ENCODE results near the gene OR52E8. TPM values are rescaled to one million over a fixed set of nuclear protein-coding genes. Genes with fewer than 3 reads are reported as not detected.

The OR52E8 gene
- total RNA-seq, 3 donors from 2014 or later (not counting 1 experiment from before 2014, with no cell fraction given): not detected

- H3K36me3 Mint-ChIP-seq: no peaks in the 10 kb centered on the region
Measured at GRCh38 chr11:5880329-5880728, 22.8 kb upstream of the OR52E8 start, which contains the start of gene OR52E4. OR52E4 (plus strand) TSS chr11:5880629; CDS start chr11:5884293, 3,664 bp downstream.

GRCh38 chr11:5878564-5878963 lies 21.1 kb upstream of the OR52E8 start:
- intact Hi-C loops (cut with micrococcal nuclease): no loop called here
- no peak overlapping the region for H3K27ac Mint-ChIP-seq
- H3K4me1 Mint-ChIP-seq: no peaks in the 10 kb centered on the region
- Histone ChIP-seq H3K27ac (ENCODE audit: low read length) (no peak overlapping the region), H3K4me3 (ENCODE audit: low read length) (no peak overlapping the region), H3K36me3 (ENCODE audit: control insufficient read depth, insufficient read depth, low read length) (no peaks in the 10 kb centered on the region), H3K9me3 (ENCODE audit: control insufficient read depth, insufficient read depth, low read length) (no peaks in the 10 kb centered on the region), H3K4me1 (ENCODE audit: control insufficient read depth, insufficient read depth, low read length) (no peaks in the 10 kb centered on the region), H3K27me3 (ENCODE audit: control insufficient read depth, insufficient read depth, low read length) (no peaks in the 10 kb centered on the region)
- TF ChIP-seq CTCF (IDR thresholded peaks at IDR 0.05): no peak
- DNase-seq (no peak), ATAC-seq (no peak)
- peaks cover 0 to 11% of the 10 kb centered on the region in 2 donors for H3K27me3 Mint-ChIP-seq (ENCODE audit: low read depth in 2 of 2)
- H3K4me3 Mint-ChIP-seq: no peak overlapping the region
- no peaks in the 10 kb centered on the region for H3K36me3 Mint-ChIP-seq
- WGBS (ENCODE audit: insufficient coverage): no CpG with 5 or more reads among the region's 2 CpGs
- no peaks in the 10 kb centered on the region for H3K9me3 Mint-ChIP-seq

More at GRCh38 chr11:5880329-5880728, 22.8 kb upstream of the OR52E8 start, which contains the start of gene OR52E4:
- no peak for TF ChIP-seq CTCF (IDR thresholded peaks at IDR 0.05)
- no peaks in the 10 kb centered on the region for H3K4me1 ChIP-seq (ENCODE audit: control insufficient read depth, insufficient read depth, low read length)
- H3K27ac ChIP-seq (ENCODE audit: low read length): no peak within 1 kb of the TSS
- H3K4me3 ChIP-seq (ENCODE audit: low read length): no peak within 1 kb of the TSS
- Mint-ChIP-seq H3K4me3 (no peak within 1 kb of the TSS), H3K9me3 (no peaks in the 10 kb centered on the region), H3K27ac (no peak within 1 kb of the TSS), H3K27me3 (ENCODE audit: low read depth in 2 of 2) (peaks cover 0 to 11% of the 10 kb centered on the region in 2 donors), H3K4me1 (no peaks in the 10 kb centered on the region)
- no peak for ATAC-seq
- H3K36me3 ChIP-seq (ENCODE audit: control insufficient read depth, insufficient read depth, low read length): no peaks in the 10 kb centered on the region
- intact Hi-C loops (cut with micrococcal nuclease): no loop called here
- no peaks in the 10 kb centered on the region for H3K27me3 ChIP-seq (ENCODE audit: control insufficient read depth, insufficient read depth, low read length)
- no peaks in the 10 kb centered on the region for H3K9me3 ChIP-seq (ENCODE audit: control insufficient read depth, insufficient read depth, low read length)
- no peak for DNase-seq
- 88% methylated on average over 4 of the region's 4 CpGs for WGBS (ENCODE audit: insufficient coverage)

GRCh38 chr11:5865826-5866225 lies 8.3 kb upstream of the OR52E8 start:
- Histone ChIP-seq H3K27me3 (ENCODE audit: control insufficient read depth, insufficient read depth, low read length) (no peaks in the 10 kb centered on the region), H3K4me3 (ENCODE audit: low read length) (no peak overlapping the region), H3K36me3 (ENCODE audit: control insufficient read depth, insufficient read depth, low read length) (no peaks in the 10 kb centered on the region), H3K9me3 (ENCODE audit: control insufficient read depth, insufficient read depth, low read length) (no peaks in the 10 kb centered on the region), H3K27ac (ENCODE audit: low read length) (no peak overlapping the region), H3K4me1 (ENCODE audit: control insufficient read depth, insufficient read depth, low read length) (no peaks in the 10 kb centered on the region)
- intact Hi-C loops (cut with micrococcal nuclease): no loop called here
- ATAC-seq (no peak), DNase-seq (no peak)
- H3K4me3 Mint-ChIP-seq: no peak overlapping the region
- TF ChIP-seq CTCF (IDR thresholded peaks at IDR 0.05): no peak
- no peaks in the 10 kb centered on the region for H3K9me3 Mint-ChIP-seq
- 100% methylated on average over 2 of the region's 2 CpGs for WGBS (ENCODE audit: insufficient coverage)
- no peaks in the 10 kb centered on the region for H3K36me3 Mint-ChIP-seq
- no peak overlapping the region for H3K27ac Mint-ChIP-seq
- no peaks in the 10 kb centered on the region for H3K4me1 Mint-ChIP-seq
- H3K27me3 Mint-ChIP-seq (ENCODE audit: low read depth in 2 of 2): peaks cover 4 to 24% of the 10 kb centered on the region in 2 donors

- no peak for TF ChIP-seq CTCF (IDR thresholded peaks at IDR 0.05)
- Mint-ChIP-seq H3K4me3 (no peak overlapping the region), H3K36me3 (no peaks in the 10 kb centered on the region), H3K27ac (no peak overlapping the region), H3K9me3 (peaks cover 0 to 4% of the 10 kb centered on the region in 2 donors), H3K27me3 (ENCODE audit: low read depth in 2 of 2) (peaks cover 12 to 19% of the 10 kb centered on the region in 2 donors), H3K4me1 (no peaks in the 10 kb centered on the region)
- Histone ChIP-seq H3K9me3 (ENCODE audit: control insufficient read depth, insufficient read depth, low read length) (no peaks in the 10 kb centered on the region), H3K4me1 (ENCODE audit: control insufficient read depth, insufficient read depth, low read length) (no peaks in the 10 kb centered on the region), H3K27ac (ENCODE audit: low read length) (no peak overlapping the region), H3K36me3 (ENCODE audit: control insufficient read depth, insufficient read depth, low read length) (no peaks in the 10 kb centered on the region), H3K4me3 (ENCODE audit: low read length) (no peak overlapping the region), H3K27me3 (ENCODE audit: control insufficient read depth, insufficient read depth, low read length) (no peaks in the 10 kb centered on the region)
- intact Hi-C loops (cut with micrococcal nuclease): no loop called here
- WGBS (ENCODE audit: insufficient coverage): 100% methylated on average over 1 of the region's 1 CpG
- ATAC-seq (no peak), DNase-seq (no peak)
Measured at GRCh38 chr11:5851002-5851401, 6.5 kb downstream of the OR52E8 start.
